ENCODE results near the gene VPS35L. TPM values are rescaled to one million over a fixed set of nuclear protein-coding genes. Genes with fewer than 3 reads are reported as not detected.

Gene VPS35L
- total RNA-seq, result 47.5 and 55.1 TPM in 2 replicates
- polyA plus RNA-seq, result 52.8 and 56.1 TPM in 2 replicates

DNA sequence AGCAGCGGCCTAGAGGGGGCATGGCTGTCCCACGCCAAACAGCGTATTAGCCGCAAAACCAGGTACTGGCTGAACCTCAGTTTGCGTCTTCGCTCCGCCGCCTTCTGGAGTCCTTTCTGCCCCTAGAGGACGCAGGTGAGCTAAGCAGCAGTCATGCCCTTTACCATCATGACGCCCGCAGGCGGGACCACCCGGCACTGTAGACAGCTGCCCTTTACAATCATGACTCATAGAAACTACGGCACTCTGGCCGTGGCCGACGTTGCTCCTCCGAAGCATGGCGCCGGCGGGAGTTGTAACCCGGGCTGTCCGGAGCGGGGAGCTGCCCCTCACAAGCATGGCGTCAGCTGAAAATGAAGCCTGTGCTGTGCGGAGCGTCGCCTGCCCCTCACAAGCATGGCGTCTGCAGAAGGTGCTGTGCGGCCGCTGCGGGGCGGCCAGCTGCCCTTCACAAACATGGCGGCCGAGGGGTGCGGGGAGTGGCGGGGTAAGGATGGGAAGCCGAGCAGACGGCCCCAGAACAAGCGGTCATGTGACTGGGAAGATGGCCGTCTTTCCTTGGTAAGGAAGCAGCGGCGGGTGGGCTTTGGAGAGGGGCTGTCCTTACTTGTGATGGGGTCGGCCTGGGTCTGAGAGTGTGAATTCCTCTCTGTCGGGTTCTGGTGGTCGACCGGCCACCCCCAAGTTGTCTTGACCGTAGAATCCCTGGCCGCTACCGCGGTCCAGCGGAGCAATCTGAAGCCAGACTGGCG is at the start of gene VPS35L:
Gene VPS35L (plus strand): TSS at position 518 of the 752 bp plus-strand sequence. CDS start 27 bp downstream, at position 545.
- no peaks in the 10 kb centered on the region for H3K9me2 ChIP-seq (replicated peaks; ENCODE audit: insufficient read depth)
- no peaks in the 10 kb centered on the region for H4K20me1 ChIP-seq (ENCODE audit: insufficient read depth, poor library complexity, severe bottlenecking)
- H3K36me3 ChIP-seq (replicated peaks; ENCODE audit: insufficient read depth, low read depth), result no peaks in the 10 kb centered on the region
- peak within 1 kb of the TSS; percentile 93 for H2AFZ ChIP-seq
- peak within 1 kb of the TSS; percentile 71 for H3K4me3 ChIP-seq
- TF ChIP-seq EZH2phosphoT487 (IDR thresholded peaks at IDR 0.05; ENCODE audit: low read depth, severe bottlenecking, unreplicated experiment), result no peak
- TF ChIP-seq CTCF (IDR thresholded peaks at IDR 0.05; ENCODE audit: poor library complexity), result peak; percentile 79
- peak within 1 kb of the TSS; percentile 93 for H3K27ac ChIP-seq
- H3K4me1 ChIP-seq (ENCODE audit: insufficient read depth), result no peaks in the 10 kb centered on the region
- H3K79me2 ChIP-seq, result peaks cover 28% of the 10 kb centered on the region
- H3K9me3 ChIP-seq (ENCODE audit: low read depth), result no peaks in the 10 kb centered on the region
- peak within 1 kb of the TSS; percentile 84 for H3K4me2 ChIP-seq
- under 1% methylated on average over 49 of the region's 53 CpGs for WGBS (ENCODE audit: low lambda C conversion rate, missing lambda C conversion rate)
- no peaks in the 10 kb centered on the region for H3K27me3 ChIP-seq
- peak; percentile 99 for DNase-seq (ENCODE audit: low spot score)

GRCh38 chr16:19506965-19507364 is 48.5 kb upstream of the VPS35L start:
- Histone ChIP-seq H2AFZ (no peak overlapping the region), H3K36me3 (replicated peaks; ENCODE audit: insufficient read depth, low read depth) (no peaks in the 10 kb centered on the region), H3K4me3 (no peak overlapping the region), H4K20me1 (ENCODE audit: insufficient read depth, poor library complexity, severe bottlenecking) (no peaks in the 10 kb centered on the region), H3K79me2 (peaks cover 3% of the 10 kb centered on the region), H3K27me3 (no peaks in the 10 kb centered on the region), H3K9me2 (replicated peaks; ENCODE audit: insufficient read depth) (no peaks in the 10 kb centered on the region), H3K4me1 (ENCODE audit: insufficient read depth) (no peaks in the 10 kb centered on the region), H3K27ac (no peak overlapping the region), H3K9me3 (ENCODE audit: low read depth) (no peaks in the 10 kb centered on the region), H3K4me2 (no peak overlapping the region)
- TF ChIP-seq EZH2 (IDR thresholded peaks at IDR 0.05; ENCODE audit: borderline replicate concordance), result no peak
- no peak for TF ChIP-seq CTCF (IDR thresholded peaks at IDR 0.05; ENCODE audit: poor library complexity)
- no peak for TF ChIP-seq EZH2phosphoT487 (IDR thresholded peaks at IDR 0.05; ENCODE audit: low read depth, severe bottlenecking, unreplicated experiment)
- 97% methylated on average over 4 of the region's 4 CpGs for WGBS (ENCODE audit: low lambda C conversion rate, missing lambda C conversion rate)
- no peak for DNase-seq (ENCODE audit: low spot score)

- Histone ChIP-seq H3K9me2 (replicated peaks; ENCODE audit: insufficient read depth) (no peaks in the 10 kb centered on the region), H3K9me3 (ENCODE audit: low read depth) (no peaks in the 10 kb centered on the region), H3K79me2 (peaks cover 10% of the 10 kb centered on the region), H3K4me2 (no peak overlapping the region), H3K4me3 (no peak overlapping the region), H3K4me1 (ENCODE audit: insufficient read depth) (no peaks in the 10 kb centered on the region), H3K36me3 (replicated peaks; ENCODE audit: insufficient read depth, low read depth) (no peaks in the 10 kb centered on the region), H3K27ac (no peak overlapping the region), H4K20me1 (ENCODE audit: insufficient read depth, poor library complexity, severe bottlenecking) (no peaks in the 10 kb centered on the region), H2AFZ (no peak overlapping the region), H3K27me3 (no peaks in the 10 kb centered on the region)
- TF ChIP-seq EZH2phosphoT487 (IDR thresholded peaks at IDR 0.05; ENCODE audit: low read depth, severe bottlenecking, unreplicated experiment) (no peak), EZH2 (IDR thresholded peaks at IDR 0.05; ENCODE audit: borderline replicate concordance) (no peak), CTCF (IDR thresholded peaks at IDR 0.05; ENCODE audit: poor library complexity) (no peak)
- DNase-seq (ENCODE audit: low spot score), result no peak
- WGBS (ENCODE audit: low lambda C conversion rate, missing lambda C conversion rate), result 86% methylated on average over 2 of the region's 2 CpGs
Observed at GRCh38 chr16:19507867-19508266, 47.6 kb upstream of the VPS35L start.

Data from hepatocyte (in vitro differentiated cells).